Skin epidermis (tissue), 12 donors: Measurements from ENCODE around the gene HHIPL1.
A peak's percentile ranks its signal among the peaks of the same experiment; 100 is the strongest.
"Not testable (repeated sequence)": the region's sequence is repeated elsewhere in the genome, so short reads cannot be mapped to it uniquely, and the experiment has no call there.

Experiments used
- H3K27ac ChIP-seq, 21 experiments: fragments of 200-600 bp; sonication (generic) in 11 of 21; one replicate each; pipeline ENCODE4 v1.5.0; 2020; ENCODE audit warnings: mild to moderate bottlenecking in 3 of 21, inconsistent platforms in 2 of 21, moderate library complexity in 2 of 21
- H3K4me3 ChIP-seq, 7 experiments: fragments of 200-600 bp; sonication (generic) in 2 of 7; one replicate each; pipeline ENCODE4 v1.5.0; 2020; ENCODE audit warnings: inconsistent platforms in 2 of 7, mild to moderate bottlenecking in 2 of 7, moderate library complexity in 1 of 7

The HHIPL1 gene

GRCh38 chr14:99655521-99655920 is 10.6 kb downstream of the HHIPL1 start:
- Histone ChIP-seq H3K4me3 (no peak overlapping the region), H3K27ac (no peak overlapping the region)

GRCh38 chr14:99656171-99656570 is 11.2 kb downstream of the HHIPL1 start:
- Histone ChIP-seq H3K27ac (no peak overlapping the region), H3K4me3 (no peak overlapping the region)

GRCh38 chr14:99657645-99658155 is 12.8 kb downstream of the HHIPL1 start:
- no peak overlapping the region for H3K4me3 ChIP-seq
- no peak overlapping the region for H3K27ac ChIP-seq

- Histone ChIP-seq H3K27ac (no peak overlapping the region), H3K4me3 (no peak overlapping the region)
Observed at GRCh38 chr14:99658218-99658845, 13.4 kb downstream of the HHIPL1 start.

GRCh38 chr14:99659333-99659741 is 14.4 kb downstream of the HHIPL1 start:
- peak overlapping the region in 1 of 7 experiments; percentile 7 for H3K4me3 ChIP-seq
- H3K27ac ChIP-seq, result no peak overlapping the region

GRCh38 chr14:99660006-99660566 is 15.2 kb downstream of the HHIPL1 start:
- Histone ChIP-seq H3K4me3 (no peak overlapping the region), H3K27ac (no peak overlapping the region)

GRCh38 chr14:99660794-99661193 is 15.9 kb downstream of the HHIPL1 start:
- Histone ChIP-seq H3K4me3 (no peak overlapping the region), H3K27ac (no peak overlapping the region)

- not testable (repeated sequence) for H3K4me3 ChIP-seq, H3K27ac ChIP-seq
Observed at GRCh38 chr14:99661206-99661605, 16.3 kb downstream of the HHIPL1 start.

- Histone ChIP-seq H3K27ac (no peak overlapping the region), H3K4me3 (no peak overlapping the region)
Observed at GRCh38 chr14:99662846-99663245, 17.9 kb downstream of the HHIPL1 start.

GRCh38 chr14:99663386-99664057 is 18.6 kb downstream of the HHIPL1 start:
- Histone ChIP-seq H3K27ac (no peak overlapping the region), H3K4me3 (no peak overlapping the region)

GRCh38 chr14:99664058-99664936 is 19.4 kb downstream of the HHIPL1 start:
- Histone ChIP-seq H3K4me3 (no peak overlapping the region), H3K27ac (no peak overlapping the region)

GRCh38 chr14:99664937-99665273 is 20.0 kb downstream of the HHIPL1 start:
- H3K4me3 ChIP-seq, result no peak overlapping the region
- no peak overlapping the region for H3K27ac ChIP-seq

GRCh38 chr14:99666533-99666932 is 21.6 kb downstream of the HHIPL1 start:
- Histone ChIP-seq H3K4me3 (no peak overlapping the region), H3K27ac (no peak overlapping the region)

GRCh38 chr14:99667045-99667444 is 22.1 kb downstream of the HHIPL1 start:
- Histone ChIP-seq H3K27ac (no peak overlapping the region), H3K4me3 (no peak overlapping the region)

GRCh38 chr14:99667821-99668220 is 22.9 kb downstream of the HHIPL1 start:
- no peak overlapping the region for H3K27ac ChIP-seq
- no peak overlapping the region for H3K4me3 ChIP-seq

GRCh38 chr14:99668307-99669295 is 23.7 kb downstream of the HHIPL1 start:
- H3K27ac ChIP-seq, result no peak overlapping the region
- H3K4me3 ChIP-seq, result no peak overlapping the region

GRCh38 chr14:99670361-99671234 is 25.7 kb downstream of the HHIPL1 start:
- Histone ChIP-seq H3K27ac (peak overlapping the region in 3 of 21 experiments; percentile 8 to 23 (median 18)), H3K4me3 (no peak overlapping the region)
